Inflammatory macrophage (primary cell): ENCODE measurements around the gene BCLAF1.
"Not testable (repeated sequence)": the region's sequence is repeated elsewhere in the genome, so short reads cannot be mapped to it uniquely, and the experiment has no call there.

Source experiments
- DNase-seq, 2 donors: peaks; one replicate each; pipeline ENCODE4 v3.0.0-alpha.2; 2020 to 2022

The BCLAF1 gene

DNA sequence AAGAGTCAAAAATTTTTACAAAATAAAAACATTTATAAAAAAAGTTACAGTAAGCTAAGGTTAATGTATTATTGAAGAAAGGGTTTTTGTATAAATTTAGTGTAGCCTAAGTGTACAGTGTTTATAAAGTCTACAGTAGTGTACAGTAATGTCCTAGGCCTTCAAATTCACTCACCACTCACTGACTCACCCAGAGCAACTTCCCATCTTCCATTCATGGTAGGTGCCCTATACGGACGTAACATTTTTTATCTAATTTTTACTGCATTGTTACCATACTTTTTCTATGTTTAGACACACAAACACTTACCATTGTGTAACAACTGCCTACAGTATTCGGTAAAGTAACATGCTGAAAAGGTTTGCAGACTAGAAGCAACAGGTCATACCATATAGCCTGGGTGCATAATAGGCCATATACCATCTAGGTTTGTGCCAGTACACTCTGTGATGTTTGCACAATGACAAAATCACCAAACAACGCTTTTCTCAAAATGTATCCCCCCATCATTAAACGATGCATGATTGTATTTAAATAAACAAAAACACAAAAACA is 45.5 kb downstream of the BCLAF1 start:
- no peak for DNase-seq

DNA sequence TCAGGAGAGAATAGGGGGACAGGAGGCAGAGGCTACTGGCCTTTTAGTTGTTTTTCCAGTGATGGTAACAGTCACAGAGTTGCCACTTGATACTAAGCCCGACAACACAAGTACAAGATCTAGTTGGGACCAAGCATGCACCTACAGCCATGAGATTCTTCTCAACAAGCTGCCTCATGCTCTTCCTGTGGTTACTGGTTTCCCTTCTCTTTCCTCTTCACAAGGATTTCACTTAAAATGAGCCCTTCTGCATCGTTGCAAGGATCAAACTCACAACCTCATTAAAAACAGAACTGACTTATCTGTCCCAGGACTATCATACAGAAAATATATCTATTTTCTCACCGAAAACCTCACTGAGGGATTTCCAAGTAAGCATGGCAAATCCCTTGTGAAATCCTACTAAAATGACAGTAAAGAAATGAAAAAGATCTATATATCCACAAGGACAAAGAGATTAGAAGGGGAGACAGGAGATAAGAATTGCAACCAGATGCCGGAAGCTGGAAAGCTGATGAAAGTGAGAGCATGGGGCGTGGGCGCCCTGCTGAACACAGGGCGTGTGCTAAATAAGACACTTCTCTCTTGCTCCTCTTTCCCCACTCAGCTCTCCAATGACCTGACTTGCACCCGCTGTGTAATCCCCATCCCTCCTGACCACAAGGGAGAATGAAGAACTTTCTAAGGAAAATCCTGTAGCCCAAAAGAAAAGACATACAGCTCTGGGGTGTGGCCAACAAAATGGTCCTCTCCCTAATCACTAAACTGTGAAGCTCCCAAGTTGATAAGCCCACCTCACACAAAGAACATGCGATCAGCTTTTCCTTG is 53.0 kb downstream of the BCLAF1 start:
- DNase-seq = peak; percentile 86 to 93

DNA sequence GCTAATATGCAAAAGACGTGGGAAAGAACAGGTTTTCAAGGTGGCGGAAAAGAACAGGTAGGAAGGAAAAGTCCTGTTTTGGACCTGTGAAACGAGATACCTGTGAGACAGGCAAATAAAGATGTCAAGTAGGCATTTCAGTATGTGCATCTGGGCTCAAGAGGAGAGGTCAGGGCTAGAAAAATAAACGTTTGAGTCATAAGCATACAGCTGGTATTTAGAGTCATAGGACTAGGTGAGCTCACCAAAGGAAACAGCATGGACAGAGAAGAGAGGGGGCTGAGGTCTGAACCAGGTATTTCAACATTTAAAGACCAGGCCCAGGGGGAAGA is 54.4 kb downstream of the BCLAF1 start:
- peak in 1 of 2 donors; percentile 13 for DNase-seq

DNA sequence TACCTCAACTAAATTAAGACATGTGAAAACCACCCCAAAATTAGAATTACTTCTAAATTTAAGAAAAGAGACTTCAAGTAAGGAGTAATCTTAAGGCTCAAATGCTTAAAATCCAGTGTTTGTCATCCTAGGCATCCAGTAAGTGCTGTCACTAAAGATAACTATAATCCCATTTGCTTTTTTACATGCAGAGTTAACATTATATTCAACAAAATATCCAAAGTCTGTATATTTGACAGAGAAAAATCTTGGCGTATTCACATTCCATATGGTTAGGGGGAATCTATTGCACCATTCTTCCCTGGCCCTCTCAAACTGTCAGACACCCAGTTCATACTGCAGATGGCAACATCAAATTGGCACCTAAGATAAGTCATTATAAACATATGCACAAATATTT is 56.9 kb downstream of the BCLAF1 start:
- DNase-seq = no peak

DNA sequence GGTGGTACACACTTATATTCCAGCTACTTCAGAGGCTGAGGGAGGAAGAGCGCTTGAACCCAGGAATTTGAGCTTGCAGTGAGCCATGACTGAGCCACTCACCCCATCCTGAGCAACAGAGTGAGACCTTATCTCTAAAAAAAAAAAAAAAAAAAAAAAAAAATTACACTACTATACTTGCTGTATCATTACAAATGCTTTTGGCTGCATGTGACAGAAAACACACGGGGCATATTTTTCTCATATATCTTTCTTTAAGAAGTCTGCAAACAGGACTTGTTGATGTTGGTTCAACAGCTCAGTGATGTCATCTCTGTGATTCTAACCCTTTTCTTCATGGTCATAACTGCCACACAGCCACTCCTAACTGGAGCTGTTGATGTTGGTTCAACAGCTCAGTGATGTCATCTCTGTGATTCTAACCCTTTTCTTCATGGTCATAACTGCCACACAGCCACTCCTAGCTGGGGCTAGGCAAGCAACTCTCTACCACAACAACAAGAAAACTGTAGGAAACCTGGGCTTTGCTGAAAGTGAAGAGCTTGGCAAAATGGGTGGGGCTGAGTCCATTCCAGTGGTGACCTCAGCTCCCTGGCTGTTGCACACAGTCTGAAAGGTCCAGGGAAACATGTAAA is 59.3 kb downstream of the BCLAF1 start:
- DNase-seq = no peak

DNA sequence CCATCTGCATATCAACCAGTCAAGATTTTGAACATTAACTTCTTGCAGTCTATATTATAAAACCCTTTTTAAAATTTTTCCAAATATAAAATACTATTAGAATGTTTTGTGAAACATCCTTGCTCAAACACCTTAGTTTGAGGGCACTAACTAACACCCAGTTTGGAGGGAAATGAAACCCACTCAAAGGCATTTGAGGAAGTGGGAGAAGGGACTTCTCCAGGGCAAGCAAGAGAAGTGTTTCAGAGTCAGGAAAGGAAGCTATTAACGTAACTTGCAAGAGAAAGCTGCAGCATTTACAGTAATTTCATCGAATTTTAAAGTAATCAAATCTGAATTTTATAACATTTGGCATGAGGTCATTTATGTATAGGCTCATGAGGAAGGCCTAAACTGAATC is 60.8 kb downstream of the BCLAF1 start:
- peak; percentile 68 to 71 for DNase-seq

DNA sequence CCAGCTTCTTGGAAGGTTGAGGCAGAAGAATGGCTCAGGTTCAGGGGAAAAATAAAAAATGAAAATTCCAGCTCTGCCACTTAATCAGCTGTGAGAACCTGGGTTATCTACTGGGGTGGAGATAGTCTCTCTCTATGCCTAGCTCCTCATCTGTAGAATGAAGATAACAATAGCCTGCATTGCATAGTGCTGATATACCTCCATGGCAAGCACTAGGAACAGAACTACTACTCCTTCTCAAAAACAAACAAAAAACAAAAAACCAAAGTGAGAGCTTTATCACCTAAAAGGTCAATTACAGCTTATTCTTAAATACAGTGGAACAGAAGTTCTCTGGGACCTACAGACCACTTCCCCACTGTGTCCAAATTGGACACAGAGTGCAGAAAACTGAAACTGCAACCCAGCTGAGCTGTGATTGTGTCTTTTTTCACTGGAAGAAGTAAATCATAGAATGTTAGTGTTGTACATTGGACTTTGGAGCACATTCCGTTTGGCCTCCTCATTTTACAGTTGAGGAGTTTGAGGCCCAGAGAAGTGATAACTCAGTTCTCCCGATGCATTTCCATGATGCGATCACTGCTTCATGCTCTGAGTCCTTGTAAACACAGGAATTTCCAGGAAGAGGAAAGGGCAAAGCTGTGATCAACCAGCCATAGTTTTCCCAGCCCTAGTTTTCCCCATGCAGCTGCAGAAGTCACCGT is 62.8 kb downstream of the BCLAF1 start:
- peak in 1 of 2 donors; percentile 9 for DNase-seq

DNA sequence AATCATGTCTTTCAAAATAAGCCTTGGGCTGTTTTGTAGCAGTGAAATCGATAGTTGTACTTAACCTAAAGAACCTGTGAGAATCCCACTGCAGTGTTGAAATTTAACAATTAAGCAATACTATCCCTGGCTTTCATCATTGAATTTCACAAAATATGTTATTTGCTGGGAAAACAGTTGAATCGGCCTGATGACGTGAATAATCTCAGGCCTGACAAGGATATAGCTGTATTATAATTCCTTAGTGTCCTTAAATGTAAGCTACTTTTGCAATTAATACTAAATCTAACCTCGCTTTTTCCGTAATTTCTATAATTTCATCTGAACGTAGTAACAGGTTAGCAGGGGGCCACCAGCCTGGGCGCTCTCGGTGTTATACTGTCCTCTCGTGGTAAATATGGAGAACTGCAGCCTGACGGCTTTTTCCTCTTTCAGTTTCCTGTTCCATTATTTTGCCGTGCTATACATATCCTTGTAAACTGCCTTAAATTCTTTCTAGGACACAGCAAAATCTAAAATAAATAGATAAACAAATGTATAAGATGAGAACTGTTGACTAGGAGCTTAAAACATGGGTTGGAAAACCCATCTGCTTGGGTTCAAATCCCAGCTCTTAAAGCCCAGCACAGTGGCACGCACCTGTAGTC is 63.5 kb downstream of the BCLAF1 start:
- peak; percentile 69 to 76 for DNase-seq

DNA sequence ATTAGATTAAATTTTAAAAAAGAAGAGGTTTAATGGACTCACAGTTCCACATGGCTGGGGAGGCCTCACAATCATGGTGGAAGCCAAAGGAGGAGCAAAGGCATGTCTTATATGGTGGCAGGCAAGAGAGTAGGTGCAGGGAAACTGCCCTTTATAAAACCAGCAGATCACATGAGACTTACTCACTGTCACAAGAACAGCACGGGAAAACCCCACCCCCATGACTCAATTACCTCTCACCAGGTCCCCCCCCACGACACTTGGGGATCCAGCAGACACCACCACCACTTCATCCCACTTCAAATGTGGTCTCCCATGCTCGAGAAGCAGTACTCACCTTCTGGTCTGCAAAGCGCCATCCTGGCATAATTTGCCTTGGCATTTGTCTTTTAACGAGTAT is 64.2 kb downstream of the BCLAF1 start:
- DNase-seq = peak in 1 of 2 donors; percentile 28

DNA sequence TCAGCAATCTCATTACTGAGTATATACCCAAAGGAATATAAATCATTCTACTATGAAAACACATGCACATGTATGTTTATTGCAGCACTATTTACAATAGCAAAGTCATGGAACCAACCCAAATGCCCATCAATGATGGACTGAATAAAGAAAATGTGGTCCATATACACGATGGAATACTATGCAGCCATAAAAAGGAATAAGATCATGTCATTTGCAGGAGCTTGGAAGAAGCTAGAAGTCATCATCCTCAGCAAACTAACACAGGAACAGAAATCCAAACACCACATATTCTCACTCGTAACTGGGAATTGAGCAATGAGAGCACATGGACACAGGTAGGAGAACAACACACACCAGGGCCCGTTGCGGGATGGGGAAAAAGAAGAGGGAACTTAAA is 64.7 kb downstream of the BCLAF1 start:
- not testable (repeated sequence) for DNase-seq

DNA sequence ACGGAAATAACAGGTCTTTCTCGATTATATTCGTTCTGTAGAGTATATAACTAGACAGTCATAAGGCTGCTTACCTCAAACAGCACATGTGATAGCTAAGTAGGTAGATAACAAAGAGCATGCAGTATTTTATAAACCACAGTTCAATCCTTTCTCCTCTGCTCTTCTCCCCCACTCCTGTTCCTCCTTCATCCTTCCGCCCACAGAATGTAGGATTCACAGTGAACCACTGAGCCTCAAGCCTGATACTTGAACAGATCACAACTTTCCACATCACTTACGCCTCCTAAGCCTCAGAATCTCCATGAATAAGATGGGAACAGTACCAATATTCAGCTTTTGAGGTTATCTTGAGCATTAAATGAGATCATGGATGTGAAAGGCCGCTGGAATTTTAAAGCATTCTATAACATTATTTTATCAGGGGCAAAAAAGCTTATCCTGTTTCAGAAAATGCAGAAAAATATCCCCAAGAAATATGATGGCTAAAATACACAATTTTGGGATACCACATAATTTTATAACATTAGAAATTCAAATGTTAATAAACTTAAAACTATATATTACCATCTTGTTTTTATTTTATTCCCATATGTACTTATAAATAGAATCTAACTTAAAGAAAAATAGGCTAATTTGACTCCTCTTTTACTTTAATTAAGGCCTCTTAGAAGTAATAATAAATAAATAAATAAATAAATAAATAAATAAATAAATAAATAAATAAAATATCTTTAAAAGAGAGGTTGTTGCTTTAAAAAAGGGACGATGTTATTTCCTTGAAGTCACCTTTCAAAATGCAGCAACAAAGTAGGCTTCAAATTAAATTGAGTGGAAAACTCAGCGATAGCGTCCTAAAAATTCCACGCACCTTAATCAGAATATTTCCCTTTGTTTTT is 72.9 kb downstream of the BCLAF1 start:
- no peak for DNase-seq

DNA sequence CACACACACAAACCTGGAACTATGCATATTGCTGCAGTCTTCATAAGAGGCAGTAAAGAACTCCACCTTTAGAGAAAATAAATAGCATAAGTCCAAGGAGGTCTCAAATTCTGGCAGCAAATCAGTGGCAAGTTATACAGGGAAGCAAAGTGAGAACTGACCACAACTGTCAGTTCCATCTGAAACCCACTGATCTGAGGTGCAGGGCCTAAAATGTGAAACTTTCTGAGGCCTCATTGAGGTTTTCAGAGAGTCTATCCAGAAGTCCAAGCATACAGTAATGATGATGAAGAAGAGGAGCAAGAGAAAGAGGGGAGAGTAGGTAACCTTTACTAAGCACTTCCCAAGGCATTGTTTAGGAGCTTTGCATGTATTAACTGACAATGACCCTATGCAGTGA is 75.8 kb downstream of the BCLAF1 start:
- DNase-seq = no peak

DNA sequence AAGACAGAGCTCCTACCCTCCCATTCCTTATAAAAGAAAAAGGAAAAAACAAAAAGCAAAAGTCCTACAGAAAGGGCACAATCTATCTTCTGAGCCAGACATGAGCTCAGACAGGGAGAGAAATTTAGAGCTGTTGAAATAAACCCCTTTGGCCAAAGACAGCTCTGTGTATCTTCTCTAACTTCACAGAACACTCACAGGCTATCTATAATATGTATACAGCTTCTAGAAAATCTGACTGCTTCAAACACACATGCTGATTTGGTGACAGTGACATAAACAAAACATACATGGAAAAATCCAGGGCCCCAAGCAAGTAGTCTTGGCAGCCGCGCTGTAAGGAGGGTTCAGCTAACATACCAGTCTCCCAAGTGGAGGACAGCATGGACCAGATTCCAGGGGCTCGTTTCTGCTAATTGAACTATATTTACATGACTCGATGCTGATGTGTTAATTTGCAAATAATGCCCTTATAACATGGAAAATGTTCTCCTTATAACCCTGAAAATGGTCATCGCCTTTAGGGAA is 76.6 kb downstream of the BCLAF1 start:
- no peak for DNase-seq

DNA sequence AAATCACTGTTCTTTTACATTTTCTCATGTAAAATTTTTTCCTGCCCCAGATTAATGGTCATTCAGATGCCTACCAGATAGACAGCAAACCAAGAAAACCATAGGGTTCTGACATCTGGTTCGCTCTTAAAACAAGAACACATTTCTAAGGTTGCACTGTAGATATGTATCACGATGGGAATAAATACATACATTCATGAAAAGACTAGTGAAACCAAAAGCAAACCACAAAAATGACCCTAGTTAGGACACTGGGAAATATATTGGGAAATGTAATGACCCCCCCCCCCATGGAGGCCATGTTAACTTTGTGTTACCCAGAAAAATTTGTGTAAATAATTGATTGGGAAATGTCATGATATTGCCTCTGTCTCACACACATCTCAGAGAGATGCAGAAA is 77.0 kb downstream of the BCLAF1 start:
- no peak for DNase-seq

DNA sequence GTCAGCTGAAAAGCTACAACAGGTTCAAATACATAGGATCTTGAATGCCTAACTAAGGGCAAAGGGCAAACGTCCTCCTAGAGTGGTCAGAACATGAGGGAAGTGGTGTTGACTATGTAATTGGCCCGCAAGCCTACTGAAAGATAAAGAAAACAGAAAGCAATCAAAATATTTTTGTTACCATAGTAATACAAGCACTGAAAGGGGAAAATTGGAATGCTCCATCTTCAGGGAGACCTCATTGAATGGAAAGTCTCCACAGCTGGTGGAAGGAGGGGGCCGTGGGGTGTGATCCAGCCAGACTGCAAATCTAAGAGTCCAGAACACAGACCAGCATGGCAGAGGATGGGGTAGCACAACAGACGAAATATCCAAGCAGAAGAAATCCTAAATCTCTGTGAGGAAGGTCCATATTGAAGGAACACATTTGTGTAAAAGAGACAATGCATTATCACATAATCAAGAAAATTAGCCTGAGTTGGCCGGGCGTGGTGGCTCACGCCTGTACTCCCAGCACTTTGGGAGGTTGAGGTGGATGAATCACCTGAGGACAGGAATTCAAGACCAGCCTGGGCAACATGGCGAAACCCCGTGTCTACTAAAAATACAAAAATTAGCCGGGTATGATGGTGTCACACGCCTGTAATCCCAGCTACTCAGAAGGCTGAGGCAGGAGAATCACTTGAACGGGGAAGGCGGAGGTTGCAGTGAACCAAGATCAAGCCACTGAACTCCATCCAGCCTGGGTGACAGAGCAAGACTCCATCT is 79.1 kb downstream of the BCLAF1 start:
- no peak for DNase-seq

DNA sequence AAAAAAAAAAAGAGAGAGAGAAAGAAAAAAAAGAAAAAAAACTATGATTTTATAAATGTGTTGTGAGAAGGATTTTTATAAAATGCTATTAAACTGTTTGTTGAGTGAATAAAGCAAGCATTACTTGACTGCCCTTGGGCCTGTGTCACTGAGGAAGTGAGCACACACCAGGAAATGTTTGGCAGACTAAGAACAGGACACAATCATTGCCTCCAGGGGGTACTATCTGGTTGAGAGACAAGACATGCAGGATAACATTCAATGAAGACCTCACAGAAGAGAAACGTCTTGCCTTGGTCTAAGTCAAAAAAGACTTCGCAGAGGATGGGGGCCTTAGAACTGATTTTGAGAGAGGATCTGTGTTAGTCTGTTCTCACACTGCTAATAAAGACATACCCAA is 80.2 kb downstream of the BCLAF1 start:
- DNase-seq = no peak

DNA sequence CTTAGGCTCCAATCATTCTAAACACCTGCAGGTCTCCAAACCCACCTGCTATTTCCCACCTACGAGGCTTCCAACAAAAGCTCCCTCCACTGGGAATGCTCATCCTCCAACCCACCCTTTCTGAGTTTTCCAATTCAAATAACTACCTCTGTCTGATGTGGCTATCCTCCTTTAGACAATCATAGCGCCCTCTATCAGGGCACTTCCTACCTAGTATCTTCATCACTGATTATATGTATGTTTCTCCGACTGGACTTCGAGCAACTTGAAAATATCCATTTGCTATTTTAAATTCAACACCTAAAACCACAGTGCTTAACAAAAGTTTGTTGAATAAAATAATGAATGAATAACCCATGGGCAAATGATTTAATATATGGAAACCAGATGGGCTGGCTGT is 80.9 kb downstream of the BCLAF1 start:
- no peak for DNase-seq
